Naive thymus-derived CD4-positive, alpha-beta T cell (primary cell): ENCODE data around the gene TNS3. TPM values are rescaled to one million over a fixed set of nuclear protein-coding genes. Genes with fewer than 3 reads are reported as not detected.

Experiments
- ATAC-seq: fragments of 150-1000 bp; cut with Tn5 transposase; 2 replicates; pipeline ENCODE4 v1.10.0; 2021; ENCODE audit warnings: mild to moderate bottlenecking, moderate library complexity
- CTCF ChIA-PET: fragments of 350-600 bp; sonication (Branson Sonifier 250); formaldehyde crosslinking; loops from one replicate; lab custom pipeline; 2021; ENCODE audit warnings: antibody characterized with exemption; lab: Charles Lee
- POLR2A ChIA-PET: fragments of 350-600 bp; sonication (Branson Sonifier 250); formaldehyde crosslinking; loops from one replicate; lab custom pipeline; 2021; ENCODE audit warnings: antibody characterized with exemption, inconsistent platforms; lab: Charles Lee
- DNase-seq, 9 donors: peaks; one replicate each; pipeline versions ENCODE4 v3.0.0 to v3.0.0-alpha.2; 2020 to 2022; ENCODE audit warnings: mixed read lengths in 1 of 9
- H3K27ac ChIP-seq: one replicate; pipeline ENCODE4 v1.7.0; 2013; ENCODE audit warnings: mild to moderate bottlenecking, low read depth, low read length, moderate library complexity
- H3K27me3 ChIP-seq, 2 donors: one replicate each; pipeline ENCODE4 v1.7.0; 2013; ENCODE audit warnings: low read length in 2 of 2, mild to moderate bottlenecking in 2 of 2, moderate library complexity in 2 of 2; ENCODE audit not compliant: control insufficient read depth in 2 of 2, insufficient read depth in 2 of 2
- H3K36me3 ChIP-seq, 3 experiments: 1 replicate in 2 of 3; 2 replicates in 1 of 3; pipeline ENCODE4 v1.7.0; 2013; ENCODE audit warnings: low read length in 3 of 3, mild to moderate bottlenecking in 3 of 3, moderate library complexity in 1 of 3; ENCODE audit not compliant: insufficient read depth in 3 of 3, control insufficient read depth in 2 of 3
- H3K4me1 ChIP-seq, 2 donors: one replicate each; pipeline ENCODE4 v1.7.0; 2013; ENCODE audit warnings: low read length in 2 of 2, mild to moderate bottlenecking in 2 of 2, moderate library complexity in 1 of 2; ENCODE audit not compliant: control insufficient read depth in 2 of 2, insufficient read depth in 2 of 2
- H3K4me3 ChIP-seq: 2 replicates; pipeline ENCODE4 v1.7.0; 2013; ENCODE audit warnings: mild to moderate bottlenecking, low read length
- H3K9me3 ChIP-seq, 3 experiments: 1 replicate in 2 of 3; 2 replicates in 1 of 3; pipeline ENCODE4 v1.7.0; 2013; ENCODE audit warnings: low read length in 3 of 3; ENCODE audit not compliant: control insufficient read depth in 2 of 3
- H3K27ac Mint-ChIP-seq, 9 donors: one replicate each; pipeline ENCODE4 v1.8.0; 2020 to 2022; ENCODE audit warnings: mixed read lengths in 9 of 9, mild to moderate bottlenecking in 8 of 9, moderate library complexity in 5 of 9, inconsistent platforms in 2 of 9
- H3K27me3 Mint-ChIP-seq, 5 donors: one replicate each; pipeline ENCODE4 v1.8.0; 2021 to 2022; ENCODE audit warnings: mixed read lengths in 5 of 5, mild to moderate bottlenecking in 1 of 5
- H3K36me3 Mint-ChIP-seq, 5 donors: one replicate each; pipeline ENCODE4 v1.8.0; 2020 to 2022; ENCODE audit warnings: mixed read lengths in 5 of 5, mild to moderate bottlenecking in 3 of 5, inconsistent platforms in 1 of 5
- H3K4me1 Mint-ChIP-seq, 7 donors: one replicate each; pipeline ENCODE4 v1.8.0; 2020 to 2022; ENCODE audit warnings: mixed read lengths in 7 of 7, mild to moderate bottlenecking in 3 of 7, inconsistent platforms in 1 of 7
- H3K4me3 Mint-ChIP-seq, 10 donors: one replicate each; pipeline ENCODE4 v1.8.0; 2020 to 2022; ENCODE audit warnings: mild to moderate bottlenecking in 10 of 10, mixed read lengths in 10 of 10, moderate library complexity in 6 of 10, inconsistent platforms in 2 of 10
- H3K9me3 Mint-ChIP-seq, 11 donors: one replicate each; pipeline ENCODE4 v1.8.0; 2020 to 2022; ENCODE audit warnings: mixed read lengths in 11 of 11, mild to moderate bottlenecking in 4 of 11, inconsistent platforms in 1 of 11, moderate library complexity in 1 of 11
- intact Hi-C, 2 donors: fragments of 100-400 bp; cut with micrococcal nuclease; formaldehyde crosslinking; loops; one replicate each; pipeline ENCODE4 v1.15.1; 2023
- polyA plus RNA-seq, 2 donors: library from polyadenylated mRNA; unstranded; fragments of 300-500 nt; fragmentation: Illumina TruSeq; gene quantifications; one replicate each; pipeline ENCODE4 v1.2.3, GENCODE V29; 2021
- total RNA-seq, 6 experiments: library from RNA in 5 of 6; stranded (reverse) in 5 of 6; gene quantifications; 1 replicate in 5 of 6; 2 replicates in 1 of 6; pipeline ENCODE4 v1.2.3 and lab custom pipeline; 2021 to 2026

TNS3 gene
- total and polyA plus RNA-seq, 7 experiments from 2014 or later: 0.85 to 38.3 (median 2.6) TPM; not detected in 2

GRCh38 chr7:47280114-47280513 is 301.8 kb downstream of the TNS3 start:
- ChIA-PET CTCF (no interaction called here), POLR2A (no interaction called here)
- Histone ChIP-seq H3K27me3 (no peaks in the 10 kb centered on the region), H3K27ac (no peak overlapping the region), H3K4me3 (no peak overlapping the region), H3K9me3 (no peaks in the 10 kb centered on the region), H3K36me3 (no peaks in the 10 kb centered on the region), H3K4me1 (no peaks in the 10 kb centered on the region)
- H3K4me3 Mint-ChIP-seq: no peak overlapping the region
- peaks cover 0 to 6% (median 0%) of the 10 kb centered on the region in 5 donors for H3K27me3 Mint-ChIP-seq
- intact Hi-C loops: no loop called here
- H3K27ac Mint-ChIP-seq: no peak overlapping the region
- H3K4me1 Mint-ChIP-seq: no peaks in the 10 kb centered on the region
- peaks cover 0 to 4% (median 0%) of the 10 kb centered on the region in 11 donors for H3K9me3 Mint-ChIP-seq
- ATAC-seq (no peak), DNase-seq (no peak)
- H3K36me3 Mint-ChIP-seq: no peaks in the 10 kb centered on the region

GRCh38 chr7:47278043-47278442 is 303.9 kb downstream of the TNS3 start:
- Mint-ChIP-seq H3K27me3 (peaks cover 0 to 6% (median 0%) of the 10 kb centered on the region in 5 donors), H3K36me3 (no peaks in the 10 kb centered on the region), H3K27ac (no peak overlapping the region), H3K4me3 (no peak overlapping the region), H3K4me1 (no peaks in the 10 kb centered on the region), H3K9me3 (peaks cover 0 to 2% (median 0%) of the 10 kb centered on the region in 11 donors)
- intact Hi-C loops: no loop called here
- DNase-seq (no peak), ATAC-seq (no peak)
- Histone ChIP-seq H3K27ac (no peak overlapping the region), H3K4me3 (no peak overlapping the region), H3K4me1 (no peaks in the 10 kb centered on the region), H3K27me3 (no peaks in the 10 kb centered on the region), H3K9me3 (no peaks in the 10 kb centered on the region), H3K36me3 (no peaks in the 10 kb centered on the region)
- ChIA-PET CTCF (no interaction called here), POLR2A (no interaction called here)

- DNase-seq (no peak), ATAC-seq (no peak)
- Mint-ChIP-seq H3K9me3 (peaks cover 0 to 2% (median 0%) of the 10 kb centered on the region in 11 donors), H3K36me3 (no peaks in the 10 kb centered on the region), H3K27me3 (peaks cover 0 to 5% (median 0%) of the 10 kb centered on the region in 5 donors), H3K27ac (no peak overlapping the region), H3K4me1 (no peaks in the 10 kb centered on the region), H3K4me3 (no peak overlapping the region)
- ChIA-PET CTCF (no interaction called here), POLR2A (no interaction called here)
- Histone ChIP-seq H3K36me3 (no peaks in the 10 kb centered on the region), H3K4me3 (no peak overlapping the region), H3K9me3 (no peaks in the 10 kb centered on the region), H3K27ac (no peak overlapping the region), H3K27me3 (no peaks in the 10 kb centered on the region), H3K4me1 (no peaks in the 10 kb centered on the region)
- intact Hi-C loops: no loop called here
Measured at GRCh38 chr7:47277321-47277781, 304.6 kb downstream of the TNS3 start.

GRCh38 chr7:47273974-47274766 is 307.7 kb downstream of the TNS3 start:
- peaks cover 0 to 8% (median 0%) of the 10 kb centered on the region in 11 donors for H3K9me3 Mint-ChIP-seq
- Histone ChIP-seq H3K9me3 (no peaks in the 10 kb centered on the region), H3K27me3 (no peaks in the 10 kb centered on the region), H3K27ac (no peak overlapping the region), H3K36me3 (no peaks in the 10 kb centered on the region), H3K4me3 (no peak overlapping the region), H3K4me1 (no peaks in the 10 kb centered on the region)
- no peak for DNase-seq
- ChIA-PET POLR2A (no interaction called here), CTCF (no interaction called here)
- ATAC-seq: no peak
- intact Hi-C loops: no loop called here
- H3K27me3 Mint-ChIP-seq: no peaks in the 10 kb centered on the region
- H3K4me3 Mint-ChIP-seq: no peak overlapping the region
- no peaks in the 10 kb centered on the region for H3K4me1 Mint-ChIP-seq
- no peaks in the 10 kb centered on the region for H3K36me3 Mint-ChIP-seq
- H3K27ac Mint-ChIP-seq: no peak overlapping the region

GRCh38 chr7:47273088-47273487 is 308.8 kb downstream of the TNS3 start:
- no peak for ATAC-seq
- H3K4me1 ChIP-seq: no peaks in the 10 kb centered on the region
- H3K9me3 Mint-ChIP-seq: peaks cover 0 to 8% (median 0%) of the 10 kb centered on the region in 11 donors
- H3K4me3 ChIP-seq: no peak overlapping the region
- no peak overlapping the region for H3K27ac ChIP-seq
- no peaks in the 10 kb centered on the region for H3K9me3 ChIP-seq
- DNase-seq: no peak
- H3K4me1 Mint-ChIP-seq: no peaks in the 10 kb centered on the region
- H3K36me3 ChIP-seq: no peaks in the 10 kb centered on the region
- CTCF ChIA-PET: no interaction called here
- POLR2A ChIA-PET: no interaction called here
- H3K27ac Mint-ChIP-seq: no peak overlapping the region
- intact Hi-C loops: no loop called here
- no peak overlapping the region for H3K4me3 Mint-ChIP-seq
- H3K36me3 Mint-ChIP-seq: no peaks in the 10 kb centered on the region
- no peaks in the 10 kb centered on the region for H3K27me3 ChIP-seq
- no peaks in the 10 kb centered on the region for H3K27me3 Mint-ChIP-seq

GRCh38 chr7:47271749-47272148 is 310.2 kb downstream of the TNS3 start:
- Mint-ChIP-seq H3K36me3 (no peaks in the 10 kb centered on the region), H3K4me3 (no peak overlapping the region)
- POLR2A ChIA-PET: no interaction called here

More at GRCh38 chr7:47271749-47272148, 310.2 kb downstream of the TNS3 start:
- H3K4me1 ChIP-seq: no peaks in the 10 kb centered on the region
- CTCF ChIA-PET: no interaction called here
- no peak overlapping the region for H3K4me3 ChIP-seq
- H3K27ac ChIP-seq: no peak overlapping the region
- no peaks in the 10 kb centered on the region for H3K27me3 ChIP-seq
- Mint-ChIP-seq H3K27ac (no peak overlapping the region), H3K9me3 (peaks cover 0 to 8% (median 0%) of the 10 kb centered on the region in 11 donors), H3K4me1 (no peaks in the 10 kb centered on the region), H3K27me3 (no peaks in the 10 kb centered on the region)
- intact Hi-C loops: no loop called here
- ATAC-seq (no peak), DNase-seq (no peak)
- H3K9me3 ChIP-seq: no peaks in the 10 kb centered on the region
- H3K36me3 ChIP-seq: no peaks in the 10 kb centered on the region
